GM19240 (cell line): ENCODE measurements around the gene CTDSP2.
"Not testable (repeated sequence)": the region's sequence is repeated elsewhere in the genome, so short reads cannot be mapped to it uniquely, and the experiment has no call there.

Source experiments
- DNase-seq: peaks from one replicate; pipeline ENCODE4 v3.0.0; 2011; ENCODE audit warnings: low spot score; ENCODE audit not compliant: insufficient read length

CTDSP2 gene

GRCh38 chr12:57782608-57783465 is 63.7 kb downstream of the CTDSP2 start, which contains the start of gene TSFM:
TSS of gene TSFM (plus strand) at chr12:57782787. CDS start at chr12:57782802, 15 bp downstream.
- peak; percentile 50 for DNase-seq

DNA sequence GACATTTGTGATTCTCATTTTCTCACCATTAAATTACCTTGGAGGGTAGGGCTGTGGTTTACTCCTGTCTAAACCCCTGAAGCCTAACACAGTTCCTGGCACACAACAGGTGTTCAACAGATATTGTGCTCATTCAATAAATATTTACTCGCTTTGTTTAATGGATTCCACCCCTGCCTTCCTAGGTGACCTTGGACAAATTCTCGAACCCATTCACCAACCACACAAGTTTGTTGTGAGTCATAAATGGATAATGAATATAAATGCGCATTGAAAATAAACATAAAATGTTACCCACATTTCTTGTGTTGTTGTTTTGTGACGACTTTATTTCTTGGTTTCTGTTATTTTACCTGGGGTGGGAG is 64.3 kb downstream of the CTDSP2 start:
- DNase-seq, result no peak

- no peak for DNase-seq
Measured at GRCh38 chr12:57781801-57782200, 64.7 kb downstream of the CTDSP2 start.

- no peak for DNase-seq
Measured at GRCh38 chr12:57781244-57781643, 65.3 kb downstream of the CTDSP2 start.

DNA sequence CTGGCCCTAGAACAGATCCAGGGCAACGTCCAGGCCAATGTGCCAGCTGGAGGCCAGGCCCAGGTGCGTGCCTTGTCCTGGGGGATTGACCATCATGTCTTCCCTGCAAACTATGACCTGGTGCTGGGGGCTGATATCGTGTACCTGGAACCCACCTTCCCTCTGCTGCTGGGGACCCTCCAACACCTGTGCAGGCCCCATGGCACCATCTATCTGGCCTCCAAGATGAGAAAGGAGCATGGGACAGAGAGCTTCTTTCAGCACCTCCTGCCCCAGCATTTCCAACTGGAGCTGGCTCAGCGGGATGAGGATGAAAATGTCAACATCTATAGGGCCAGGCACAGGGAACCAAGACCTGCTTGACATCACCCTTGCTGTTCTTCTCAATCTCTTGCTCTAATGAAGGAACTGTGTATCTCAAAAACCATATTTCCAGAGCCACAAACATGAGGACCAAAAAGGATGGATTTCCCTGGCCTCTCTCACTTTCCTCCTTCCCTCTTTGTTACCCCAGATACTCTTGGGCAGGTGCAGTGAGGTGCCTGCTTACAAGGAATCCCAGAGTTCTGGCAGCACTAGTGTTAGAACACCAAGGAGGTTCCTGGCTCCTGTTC is 66.1 kb downstream of the CTDSP2 start:
- no peak for DNase-seq

DNA sequence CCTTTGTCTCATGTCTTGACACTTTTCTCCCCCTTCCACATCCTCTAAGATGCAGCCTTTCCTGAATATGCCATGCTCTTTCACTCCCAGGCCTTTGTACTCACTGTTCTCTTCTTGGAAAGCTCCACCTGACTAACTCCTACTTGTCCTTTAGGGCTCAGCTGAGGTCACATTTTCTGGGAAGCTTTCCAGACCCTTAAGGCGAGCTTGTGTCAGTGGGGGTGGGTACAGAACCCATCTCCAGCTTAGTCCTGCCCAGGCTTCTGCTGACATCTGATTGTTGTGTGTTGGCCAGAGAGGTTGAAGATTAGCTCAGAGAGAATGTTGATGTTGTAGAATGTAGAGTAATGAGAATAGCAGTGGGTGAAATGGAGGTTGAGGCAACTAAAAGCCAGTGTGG is 66.8 kb downstream of the CTDSP2 start:
- DNase-seq, result no peak

DNA sequence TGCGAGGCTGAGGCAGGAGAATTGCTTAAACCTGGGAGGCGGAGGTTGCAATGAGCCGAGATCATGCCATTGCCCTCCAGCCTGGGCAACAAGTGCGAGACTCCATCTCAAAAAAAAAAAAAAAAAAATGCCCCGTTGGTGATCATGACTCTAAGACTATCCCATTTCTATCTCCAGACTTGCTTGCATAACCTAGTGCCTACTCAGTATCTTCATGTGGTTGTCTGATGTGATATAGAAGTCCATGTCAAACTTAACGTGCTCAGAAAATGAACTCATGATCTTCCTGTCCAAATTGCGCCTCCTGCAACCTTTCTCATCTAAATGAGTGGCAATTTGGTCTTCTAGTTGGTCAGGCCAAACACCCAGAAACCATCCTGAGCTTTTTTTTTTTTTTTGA is 68.6 kb downstream of the CTDSP2 start:
- DNase-seq, result no peak

GRCh38 chr12:57777367-57777766 is 69.2 kb downstream of the CTDSP2 start:
- DNase-seq, result no peak

- no peak for DNase-seq
Measured at GRCh38 chr12:57776247-57776587, 70.3 kb downstream of the CTDSP2 start.

- no peak for DNase-seq
Measured at GRCh38 chr12:57775563-57776246, 70.8 kb downstream of the CTDSP2 start.

- no peak for DNase-seq
Measured at GRCh38 chr12:57775044-57775443, 71.5 kb downstream of the CTDSP2 start.

DNA sequence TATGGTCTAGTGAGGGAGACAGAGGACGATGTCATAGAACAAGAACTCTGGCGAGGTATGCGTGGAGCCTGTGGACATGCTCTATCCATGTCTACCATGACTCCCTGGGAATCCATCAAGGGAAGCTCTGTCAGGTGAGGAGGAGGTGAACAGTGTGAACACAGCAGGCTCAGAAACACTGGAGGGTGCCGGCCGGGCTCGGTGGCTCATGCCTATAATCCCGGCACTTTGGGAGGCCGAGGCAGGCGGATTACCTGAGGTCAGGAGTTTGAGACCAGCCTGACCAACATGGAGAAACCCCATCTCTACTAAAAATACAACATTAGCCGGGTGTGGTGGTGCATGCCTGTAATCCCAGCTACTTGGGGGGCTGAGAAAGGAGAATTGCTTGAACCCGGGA is 71.9 kb downstream of the CTDSP2 start:
- DNase-seq, result not testable (repeated sequence)

GRCh38 chr12:57772429-57773322 is 73.9 kb downstream of the CTDSP2 start, which contains the start of gene EEF1AKMT3:
TSS of gene EEF1AKMT3 (plus strand) at chr12:57772614. CDS start at chr12:57772725, 111 bp downstream.
- no peak for DNase-seq

GRCh38 chr12:57771873-57772428 is 74.6 kb downstream of the CTDSP2 start, which contains the start of gene METTL1:
TSS of gene METTL1 (minus strand) at chr12:57772105. CDS start at chr12:57772083, 22 bp downstream.
- DNase-seq, result peak; percentile 90

DNA sequence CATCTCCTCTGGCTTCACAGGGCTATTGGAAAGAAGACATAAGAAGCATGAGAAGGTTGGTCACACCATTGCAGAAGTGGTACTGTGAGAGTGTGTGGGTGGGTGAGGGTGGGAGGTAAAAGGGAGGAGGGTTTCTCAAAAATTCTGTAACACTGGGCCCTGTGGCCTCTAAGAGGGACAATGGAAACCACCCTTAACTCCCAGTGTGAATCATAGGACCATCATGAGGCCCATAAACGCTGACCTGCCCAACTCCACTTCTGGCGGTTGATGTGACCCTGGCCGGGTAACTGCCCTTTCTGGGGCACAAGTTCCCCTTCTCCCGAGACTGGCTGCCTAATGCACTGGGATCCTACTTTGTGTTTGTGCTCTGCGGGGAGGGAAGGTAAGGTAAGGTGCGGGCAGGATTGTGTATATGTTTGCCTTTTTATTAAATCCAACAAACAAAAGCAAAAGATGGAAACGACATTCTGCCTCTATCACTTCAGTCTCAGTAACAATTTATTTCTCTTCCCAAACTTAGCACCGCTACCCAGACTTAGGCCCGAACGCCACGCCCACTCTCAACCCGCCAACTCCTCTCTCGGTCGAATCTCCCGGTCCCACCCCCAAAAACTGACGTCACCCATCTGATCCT is 75.2 kb downstream of the CTDSP2 start:
- DNase-seq, result peak; percentile 83

DNA sequence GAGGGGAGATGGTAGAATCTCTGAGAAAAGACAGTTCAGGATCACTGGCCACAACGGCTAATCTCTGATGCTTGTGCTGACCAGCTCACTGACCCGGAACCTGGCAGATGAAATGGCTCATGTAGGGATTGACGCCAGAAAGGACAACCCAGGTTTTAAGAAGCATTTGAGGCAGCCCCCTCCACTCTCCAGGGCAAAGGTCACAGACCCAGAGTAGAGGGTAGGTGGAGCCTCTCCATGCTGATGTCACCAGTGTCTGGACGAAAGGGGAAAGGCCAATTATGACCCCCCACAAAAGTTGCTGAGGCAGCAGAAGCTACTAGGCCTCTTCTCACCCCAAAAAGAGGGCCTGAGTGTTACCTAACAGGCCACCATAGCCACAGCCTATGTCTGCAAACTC is 75.8 kb downstream of the CTDSP2 start:
- no peak for DNase-seq
